Endothelial cell of umbilical vein (primary cell): ENCODE data around the gene LRR1. TPM values are rescaled to one million over a fixed set of nuclear protein-coding genes. Genes with fewer than 3 reads are reported as not detected.
A peak's percentile ranks its signal among the peaks of the same experiment; 100 is the strongest.

Source experiments
- BruUV-seq: library from RNA; stranded (reverse); fragments of 400-500 nt; replicated peaks from 2 replicates; lab custom pipeline; 2021; lab: Mats Ljungman, UMichigan
- CTCF ChIA-PET: fragments of 300-600, 350-600 bp; sonication (Branson Sonifier 250); formaldehyde crosslinking; loops from one replicate; lab custom pipeline; 2021; ENCODE audit warnings: antibody characterized with exemption, inconsistent platforms; lab: Charles Lee
- POLR2A ChIA-PET: fragments of 300-600, 350-600 bp; sonication (Branson Sonifier 250); formaldehyde crosslinking; loops from one replicate; lab custom pipeline; 2021; ENCODE audit warnings: antibody characterized with exemption, inconsistent platforms; lab: Charles Lee
- DNase-seq: peaks from one replicate; pipeline ENCODE4 v3.0.0-alpha.2; 2011; ENCODE audit warnings: low read depth, low spot score
- FAIRE-seq: peaks from 2 replicates; lab custom pipeline; 2011; peaks lifted over from hg19 to GRCh38; lab: Jason Lieb, UNC
- H2AFZ ChIP-seq: 2 replicates; pipeline ENCODE4 v1.6.0; 2012; ENCODE audit warnings: low read depth, low read length, control low read depth, inconsistent platforms
- H3K27ac ChIP-seq: 2 replicates; pipeline ENCODE4 v1.5.1; 2011; ENCODE audit warnings: low read depth, mild to moderate bottlenecking, control low read depth, low read length, moderate library complexity; ENCODE audit not compliant: insufficient read depth
- H3K27me3 ChIP-seq, 2 experiments: 2 replicates each; pipeline versions ENCODE4 v1.6.0 to v1.6.1; 2011; ENCODE audit warnings: low read length in 2 of 2, mixed read lengths in 1 of 2; ENCODE audit not compliant: control insufficient read depth in 2 of 2, insufficient read depth in 2 of 2
- H3K36me3 ChIP-seq, 2 experiments: 2 replicates in 1 of 2; 3 replicates in 1 of 2; pipeline ENCODE4 v1.5.1; 2011; ENCODE audit warnings: low read length in 2 of 2, mild to moderate bottlenecking in 1 of 2, moderate library complexity in 1 of 2; ENCODE audit not compliant: control insufficient read depth in 2 of 2, insufficient read depth in 2 of 2; ENCODE audit errors: extremely low read depth in 1 of 2
- H3K4me1 ChIP-seq: 3 replicates; pipeline ENCODE4 v1.5.1; 2011; ENCODE audit warnings: mild to moderate bottlenecking, low read length; ENCODE audit not compliant: control insufficient read depth, insufficient read depth; ENCODE audit errors: extremely low read depth
- H3K4me2 ChIP-seq: 2 replicates; pipeline ENCODE4 v1.6.1; 2011; ENCODE audit warnings: low read length, control low read depth, mixed read lengths; ENCODE audit not compliant: insufficient read depth
- H3K4me3 ChIP-seq, 3 experiments: fragments of 200-600 bp in 1 of 3; sonication (generic), shearing (Covaris generic) in 1 of 3; replicated peaks in 1 of 3; 2 replicates each; pipeline ENCODE4 v1.5.1; 2011 to 2016; ENCODE audit warnings: control low read depth in 3 of 3, low read length in 3 of 3, mild to moderate bottlenecking in 2 of 3, inconsistent platforms in 1 of 3, low read depth in 1 of 3, moderate library complexity in 1 of 3; ENCODE audit not compliant: insufficient read depth in 1 of 3
- H3K79me2 ChIP-seq: 2 replicates; pipeline ENCODE4 v1.6.0; 2012; ENCODE audit warnings: low read length, inconsistent platforms; ENCODE audit not compliant: control insufficient read depth, insufficient read depth
- H3K9ac ChIP-seq: replicated peaks from 2 replicates; pipeline ENCODE3; 2011; ENCODE audit warnings: low read length, control low read depth; ENCODE audit not compliant: insufficient read depth; ENCODE audit errors: extremely low read depth
- H3K9me1 ChIP-seq: replicated peaks from 3 replicates; pipeline ENCODE4 v1.6.0; 2011; ENCODE audit warnings: mild to moderate bottlenecking, low read length; ENCODE audit not compliant: control insufficient read depth, insufficient read depth; ENCODE audit errors: extremely low read depth
- H3K9me3 ChIP-seq: replicated peaks from 2 replicates; pipeline ENCODE4 v1.5.1; 2012; ENCODE audit warnings: low read length, inconsistent platforms; ENCODE audit not compliant: control insufficient read depth, insufficient read depth
- H4K20me1 ChIP-seq: replicated peaks from 2 replicates; pipeline ENCODE3; 2011; ENCODE audit warnings: mild to moderate bottlenecking, low read length; ENCODE audit not compliant: control insufficient read depth, insufficient read depth; ENCODE audit errors: extremely low read depth
- EZH2 ChIP-seq: IDR thresholded peaks from 2 replicates; pipeline ENCODE4 v1.6.1; 2012; ENCODE audit warnings: borderline replicate concordance, low read depth, mild to moderate bottlenecking, moderate library complexity, low read length, inconsistent platforms; ENCODE audit not compliant: severe bottlenecking
- FOS ChIP-seq: IDR thresholded peaks from 2 replicates; pipeline ENCODE4 v1.6.1; 2011; ENCODE audit warnings: mild to moderate bottlenecking, low read length, moderate library complexity, borderline replicate concordance; ENCODE audit not compliant: insufficient read depth
- GATA2 ChIP-seq: IDR thresholded peaks from 2 replicates; pipeline ENCODE4 v1.7.0; 2011; ENCODE audit warnings: low read depth, mild to moderate bottlenecking, moderate library complexity, mixed read lengths, low read length; ENCODE audit not compliant: insufficient read length, insufficient read depth
- JUN ChIP-seq: IDR thresholded peaks from 2 replicates; pipeline ENCODE4 v1.6.1; 2011; ENCODE audit warnings: borderline replicate concordance, low read depth; ENCODE audit not compliant: insufficient read length, insufficient read depth
- MYC ChIP-seq: IDR thresholded peaks from one replicate; pipeline ENCODE4 v1.6.1; 2011; ENCODE audit warnings: mild to moderate bottlenecking, low read depth, low read length
- POLR2A ChIP-seq: IDR thresholded peaks from 2 replicates; pipeline ENCODE4 v1.6.1; 2012; ENCODE audit warnings: low read depth, mild to moderate bottlenecking, control low read depth, low read length
- POLR2AphosphoS5 ChIP-seq: IDR thresholded peaks from 2 replicates; pipeline ENCODE4 v1.6.1; 2012; ENCODE audit warnings: low read depth, mild to moderate bottlenecking, control low read depth, low read length, moderate library complexity; ENCODE audit not compliant: insufficient read depth
- dilution Hi-C: fragments of 300-500 bp; cut with MboI; formaldehyde crosslinking; loops from one replicate; pipeline ENCODE4 v1.15.0; 2019; ENCODE audit warnings: low sequenced_read_pairs; ENCODE audit not compliant: extremely low pct_ligation_motif_present
- intact Hi-C: fragments of 100-400 bp; cut with micrococcal nuclease; formaldehyde crosslinking; loops from one replicate; pipeline ENCODE4 v1.10.0; 2022
- polyA plus RNA-seq, 4 experiments: library from polyadenylated mRNA; depleted of rRNA in 3 of 4; stranded (reverse) in 3 of 4; unstranded in 1 of 4; fragments of >200 nt; gene quantifications; 2 replicates each; pipeline versions ENCODE4 v1.2.1 to v1.2.3, GENCODE V29; 2011 to 2012; ENCODE audit warnings: missing spikeins in 1 of 4
- small RNA-seq: library from RNA; depleted of rRNA; stranded (forward); fragments of <200 nt; gene quantifications from one replicate; pipeline ENCODE3, GENCODE V24; 2012; ENCODE audit warnings: low replicate concordance, low read depth; ENCODE audit not compliant: insufficient read depth, insufficient read length
- total RNA-seq: library from RNA; stranded (reverse); gene quantifications from 2 replicates; pipeline ENCODE4 v1.2.3, GENCODE V29; 2021
- TF ChIP-seq, protein P1 (sequence below), 2 donors: IDR thresholded peaks; 1 replicate in 1 of 2; 2 replicates in 1 of 2; pipeline ENCODE4 v1.5.1; 2011; ENCODE audit warnings: low read length in 2 of 2, mild to moderate bottlenecking in 2 of 2, moderate library complexity in 2 of 2, control low read depth in 1 of 2, inconsistent platforms in 1 of 2, low read depth in 1 of 2; ENCODE audit not compliant: insufficient read depth in 1 of 2; ENCODE audit errors: extremely low read depth in 1 of 2
- TF ChIP-seq, protein P2 (sequence below): IDR thresholded peaks from 2 replicates; pipeline ENCODE4 v1.6.1; 2011; ENCODE audit not compliant: insufficient read depth, insufficient read length

Gene LRR1
- total and polyA plus RNA-seq, 2 donors (not counting 3 experiments of a cell fraction or from before 2014, with no cell fraction given): 17.7 to 30.9 TPM

DNA sequence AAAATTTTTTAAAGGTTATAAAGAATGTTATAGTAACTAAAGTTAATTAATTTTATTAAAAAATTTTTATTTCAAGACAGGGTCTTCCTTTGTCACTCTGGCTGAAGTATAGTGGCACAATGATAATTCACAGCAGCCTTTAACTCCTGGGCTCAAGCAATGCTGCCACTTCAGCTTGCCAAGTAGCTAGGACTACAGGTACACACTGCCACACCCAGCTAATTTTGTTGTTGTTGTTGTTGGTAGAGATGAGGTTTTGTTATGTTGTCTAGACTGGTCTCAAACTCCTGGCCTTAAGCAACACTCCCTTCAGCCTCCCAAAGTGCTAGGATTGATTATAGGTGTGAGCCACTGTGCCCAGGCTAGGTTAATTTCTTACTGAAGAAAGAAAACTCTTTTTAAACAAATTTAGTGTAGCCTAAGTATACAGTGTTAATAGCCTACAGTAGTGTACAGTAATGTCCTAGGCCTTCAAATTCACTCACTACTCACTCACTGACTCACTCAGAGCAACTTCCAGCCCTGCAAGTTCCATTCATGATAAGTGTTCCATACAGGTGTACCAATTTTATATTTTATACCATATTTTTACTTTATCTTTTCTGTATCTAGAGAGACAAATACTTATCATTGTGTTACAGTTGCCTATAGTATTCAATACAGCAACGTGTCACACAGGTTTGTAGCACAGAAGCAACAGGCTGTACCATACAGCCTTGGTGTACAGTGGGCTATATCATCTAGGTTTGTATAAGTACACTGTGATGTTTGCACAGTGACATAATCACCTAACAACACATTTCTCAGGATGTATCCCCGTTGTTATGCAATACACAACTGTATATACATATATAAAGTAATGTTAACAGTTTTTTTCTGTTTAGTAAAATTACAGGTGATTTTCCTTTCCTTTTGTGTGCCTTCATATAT is 61.1 kb downstream of the LRR1 start:
- TF ChIP-seq FOS (no peak), GATA2 (no peak), EZH2 (no peak), JUN (no peak), POLR2A (no peak), POLR2AphosphoS5 (no peak), MYC (no peak)
- TF ChIP-seq, protein P1, sequence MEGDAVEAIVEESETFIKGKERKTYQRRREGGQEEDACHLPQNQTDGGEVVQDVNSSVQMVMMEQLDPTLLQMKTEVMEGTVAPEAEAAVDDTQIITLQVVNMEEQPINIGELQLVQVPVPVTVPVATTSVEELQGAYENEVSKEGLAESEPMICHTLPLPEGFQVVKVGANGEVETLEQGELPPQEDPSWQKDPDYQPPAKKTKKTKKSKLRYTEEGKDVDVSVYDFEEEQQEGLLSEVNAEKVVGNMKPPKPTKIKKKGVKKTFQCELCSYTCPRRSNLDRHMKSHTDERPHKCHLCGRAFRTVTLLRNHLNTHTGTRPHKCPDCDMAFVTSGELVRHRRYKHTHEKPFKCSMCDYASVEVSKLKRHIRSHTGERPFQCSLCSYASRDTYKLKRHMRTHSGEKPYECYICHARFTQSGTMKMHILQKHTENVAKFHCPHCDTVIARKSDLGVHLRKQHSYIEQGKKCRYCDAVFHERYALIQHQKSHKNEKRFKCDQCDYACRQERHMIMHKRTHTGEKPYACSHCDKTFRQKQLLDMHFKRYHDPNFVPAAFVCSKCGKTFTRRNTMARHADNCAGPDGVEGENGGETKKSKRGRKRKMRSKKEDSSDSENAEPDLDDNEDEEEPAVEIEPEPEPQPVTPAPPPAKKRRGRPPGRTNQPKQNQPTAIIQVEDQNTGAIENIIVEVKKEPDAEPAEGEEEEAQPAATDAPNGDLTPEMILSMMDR (IDR thresholded peaks at IDR 0.05; ENCODE audit: extremely low read depth in 1 of 2, insufficient read depth in 1 of 2, low read depth in 1 of 2, low read length in 2 of 2): no peak
- TF ChIP-seq, protein P2, sequence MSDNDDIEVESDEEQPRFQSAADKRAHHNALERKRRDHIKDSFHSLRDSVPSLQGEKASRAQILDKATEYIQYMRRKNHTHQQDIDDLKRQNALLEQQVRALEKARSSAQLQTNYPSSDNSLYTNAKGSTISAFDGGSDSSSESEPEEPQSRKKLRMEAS: no peak
- BruUV-seq: no TSS peak
- no peak overlapping the region for H3K4me2 ChIP-seq
- intact Hi-C loops (no loop called here), dilution Hi-C loops (no loop called here)
- DNase-seq (no peak), FAIRE-seq (peak; percentile 55)
- no peak overlapping the region for H3K27ac ChIP-seq
- no peaks in the 10 kb centered on the region for H3K27me3 ChIP-seq
- no peaks in the 10 kb centered on the region for H4K20me1 ChIP-seq
- H2AFZ ChIP-seq: no peak overlapping the region
- no peak overlapping the region for H3K4me3 ChIP-seq
- no peaks in the 10 kb centered on the region for H3K9me3 ChIP-seq
- H3K79me2 ChIP-seq: no peaks in the 10 kb centered on the region
- no peaks in the 10 kb centered on the region for H3K36me3 ChIP-seq
- POLR2A ChIA-PET: no interaction called here
- no peak overlapping the region for H3K9ac ChIP-seq
- CTCF ChIA-PET: interaction anchor here (0.9 to 1.0 kb wide), 2 partner anchors 9 to 10 kb away, joined by 3 to 4 read pairs; no protein-coding TSS in a partner anchor
- H3K4me1 ChIP-seq: no peaks in the 10 kb centered on the region
- H3K9me1 ChIP-seq: no peaks in the 10 kb centered on the region

Small RNA genes lying within 50 kb of the gene (small RNA-seq; reads per million reads assigned to genes)
- gene AL139099.3: not detected
- gene AL139099.4: not detected
- not detected for gene RF00019
- gene RNA5SP384: not detected

Other genes starting within 250 kb of the LRR1 start
- gene RPS29, start 12.6 kb upstream of the LRR1 start, total RNA-seq: 1,408 and 1,453 TPM in 2 replicates
- gene RPS29, start 12.6 kb upstream of the LRR1 start, polyA plus RNA-seq: 13,992 and 14,040 TPM in 2 replicates
- 251 and 260 TPM in 2 replicates for gene RPL36AL, start 21.7 kb downstream of the LRR1 start, total RNA-seq
- gene RPL36AL, start 21.7 kb downstream of the LRR1 start, polyA plus RNA-seq: 116 and 174 TPM in 2 replicates
- gene MGAT2, start 21.9 kb downstream of the LRR1 start, total RNA-seq: 68.1 and 72.6 TPM in 2 replicates
- gene MGAT2, start 21.9 kb downstream of the LRR1 start, polyA plus RNA-seq: 34.5 and 36.4 TPM in 2 replicates
- gene DNAAF2, start 36.3 kb downstream of the LRR1 start, total RNA-seq: 5.7 and 6.4 TPM in 2 replicates
- gene DNAAF2, start 36.3 kb downstream of the LRR1 start, polyA plus RNA-seq: 3.0 and 3.1 TPM in 2 replicates
- gene POLE2, start 89.3 kb downstream of the LRR1 start, total RNA-seq: 16.4 and 18.3 TPM in 2 replicates
- 9.1 and 12.5 TPM in 2 replicates for gene POLE2, start 89.3 kb downstream of the LRR1 start, polyA plus RNA-seq
- 1.2 and 1.6 TPM in 2 replicates for gene KLHDC1, start 94.2 kb downstream of the LRR1 start, total RNA-seq
- 0.22 and 0.77 TPM in 2 replicates for gene KLHDC1, start 94.2 kb downstream of the LRR1 start, polyA plus RNA-seq
- 29.2 and 30.2 TPM in 2 replicates for gene KLHDC2, start 169.2 kb downstream of the LRR1 start, total RNA-seq
- 24.4 and 25.2 TPM in 2 replicates for gene KLHDC2, start 169.2 kb downstream of the LRR1 start, polyA plus RNA-seq